GM21381 (cell line): ENCODE results near the gene RPSA.
"Not testable (repeated sequence)": the region's sequence is repeated elsewhere in the genome, so short reads cannot be mapped to it uniquely, and the experiment has no call there.

ENCODE experiments used
- ATAC-seq: cut with Tn5 transposase; IDR thresholded peaks from one replicate; pipeline ENCODE4 v1.9.1; 2021; ENCODE audit warnings: mild to moderate bottlenecking, moderate library complexity; ENCODE audit not compliant: unreplicated experiment

Gene RPSA

DNA sequence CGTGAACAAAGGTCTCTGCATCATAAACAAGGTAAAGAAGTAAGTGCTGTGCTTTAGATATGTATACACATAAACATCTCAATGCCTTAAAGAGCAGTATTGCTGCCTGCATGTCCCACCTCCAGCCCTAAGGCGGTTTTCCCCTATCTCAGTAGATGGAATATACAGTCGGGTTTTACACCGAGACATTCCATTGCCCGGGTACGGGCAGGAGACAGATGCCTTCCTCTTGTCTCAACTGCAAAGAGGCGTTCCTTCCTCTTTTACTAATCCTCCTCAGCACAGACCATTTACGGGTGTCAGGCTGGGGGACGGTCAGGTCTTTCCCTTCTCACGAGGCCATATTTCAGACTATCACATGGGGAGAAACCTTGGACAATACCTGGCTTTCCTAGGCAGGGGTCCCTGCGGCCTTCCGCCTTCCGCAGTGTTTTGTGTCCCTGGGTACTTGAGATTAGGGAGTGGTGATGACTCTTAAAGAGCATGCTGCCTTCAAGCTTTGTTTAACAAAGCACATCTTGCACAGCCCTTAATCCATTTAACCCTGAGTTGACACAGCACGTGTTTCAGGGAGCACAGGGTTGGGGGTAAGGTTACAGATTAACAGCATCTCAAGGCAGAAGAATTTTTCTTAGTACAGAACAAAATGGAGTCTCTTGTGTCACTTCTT lies 12.2 kb downstream of the RPSA start:
- not testable (repeated sequence) for ATAC-seq

GRCh38 chr3:39419742-39420315 lies 13.3 kb downstream of the RPSA start:
- no peak for ATAC-seq

- no peak for ATAC-seq
Measured at GRCh38 chr3:39420543-39420942, 14.0 kb downstream of the RPSA start.

DNA sequence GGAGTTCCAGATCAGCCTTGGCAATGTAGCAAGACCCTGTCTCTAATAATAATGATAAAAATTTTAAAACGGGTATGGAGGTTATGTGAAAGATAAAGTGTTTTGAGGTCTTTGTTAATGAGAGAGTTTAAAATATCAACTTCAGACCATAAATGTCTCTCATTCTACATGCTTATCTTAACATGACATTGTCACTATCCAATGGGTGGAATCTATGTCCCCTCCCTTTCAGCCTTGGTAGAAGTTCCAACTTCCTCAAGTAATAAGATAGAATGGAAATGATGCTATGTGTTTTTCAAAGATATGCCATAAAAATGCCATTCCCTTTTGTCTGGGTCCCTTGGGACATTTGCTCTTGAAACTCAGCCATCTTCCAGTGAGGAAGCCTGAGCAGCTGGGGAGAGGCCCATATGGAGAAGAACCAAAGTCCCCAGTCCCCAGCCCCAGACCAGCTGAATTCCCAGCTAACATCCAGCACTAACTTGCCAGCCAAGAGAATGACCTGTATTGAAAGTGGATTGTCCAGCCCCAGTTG lies 17.0 kb downstream of the RPSA start:
- no peak for ATAC-seq

DNA sequence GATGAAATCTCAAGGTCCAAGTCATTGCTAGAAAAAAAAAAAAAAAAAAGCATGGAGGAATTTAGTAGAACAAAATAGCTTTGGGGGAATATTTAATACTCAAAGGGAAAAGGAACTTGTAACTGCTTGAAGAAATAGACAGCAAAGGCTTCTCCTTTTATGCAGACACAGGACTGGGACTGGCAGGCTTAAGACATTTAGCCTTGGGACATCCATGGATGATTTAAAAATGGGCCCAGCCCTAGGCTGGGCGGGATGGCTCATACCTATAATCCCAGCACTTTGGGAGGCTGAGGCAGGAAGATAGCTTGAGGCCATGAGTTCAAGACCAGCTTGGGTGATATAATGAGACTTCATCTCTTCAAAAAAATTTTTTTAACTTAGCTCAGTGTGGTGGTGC lies 19.8 kb downstream of the RPSA start:
- ATAC-seq = no peak

DNA sequence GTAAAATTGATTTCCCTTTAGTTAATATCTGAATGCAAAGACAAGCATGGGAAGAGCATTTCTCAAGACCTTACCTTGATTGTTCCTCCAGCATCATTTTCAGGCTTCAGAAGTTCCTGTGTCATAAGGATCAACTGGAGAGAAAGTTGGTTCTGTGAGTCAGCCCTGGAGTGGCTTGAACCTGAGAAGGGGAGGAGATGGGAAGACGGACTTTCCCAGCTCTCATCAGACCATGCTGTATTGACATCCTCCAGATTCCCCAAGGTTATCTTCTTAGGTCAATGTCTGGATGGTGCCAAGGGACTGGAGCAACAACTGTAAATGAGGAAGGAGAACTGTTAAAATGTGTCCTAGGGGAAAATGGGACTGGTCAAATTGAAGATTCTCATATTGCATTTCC lies 21.0 kb downstream of the RPSA start:
- ATAC-seq = no peak

DNA sequence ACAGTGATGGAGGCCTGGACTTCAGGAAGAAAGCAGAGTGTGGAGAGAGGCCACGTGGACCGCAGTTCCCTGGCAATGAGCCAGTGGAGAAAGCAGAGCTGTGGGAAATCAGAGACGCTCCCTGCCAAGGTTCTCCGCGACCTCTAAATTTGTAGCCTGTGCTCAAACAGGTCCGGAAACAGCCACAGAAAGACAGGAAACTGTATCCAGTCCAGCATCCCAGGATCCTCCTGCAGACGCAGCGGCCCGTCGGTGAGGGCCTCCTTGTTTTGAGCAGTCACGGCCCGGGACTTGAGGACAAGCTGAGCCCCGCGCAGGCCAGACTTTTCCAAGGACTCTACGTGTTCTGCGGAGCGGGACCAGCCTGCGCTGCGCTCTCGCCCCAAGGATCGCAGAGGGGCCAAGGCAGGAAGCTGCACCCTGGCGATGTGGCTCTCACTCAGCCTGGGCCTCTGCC lies 22.3 kb downstream of the RPSA start:
- ATAC-seq = no peak

DNA sequence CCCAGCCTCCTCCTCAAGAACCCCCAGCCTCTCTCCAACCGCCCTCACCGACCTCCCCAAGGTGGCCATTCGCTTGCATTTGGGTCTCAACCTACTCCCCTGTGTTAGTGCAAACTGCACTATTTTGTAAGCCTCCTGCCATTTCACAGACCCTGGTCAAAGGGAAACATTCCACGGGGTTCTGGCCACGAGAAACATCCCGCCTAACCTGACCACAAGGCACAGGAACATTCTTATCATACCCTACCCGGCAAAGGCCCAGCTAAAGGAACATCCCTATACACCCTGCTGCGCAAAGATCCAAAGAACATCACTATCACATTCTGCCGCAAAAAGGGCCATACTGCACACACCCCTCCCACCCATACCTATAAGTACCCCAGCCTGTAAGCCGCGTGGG lies 22.9 kb downstream of the RPSA start:
- ATAC-seq = no peak

GRCh38 chr3:39432342-39432741 lies 25.8 kb downstream of the RPSA start:
- no peak for ATAC-seq

DNA sequence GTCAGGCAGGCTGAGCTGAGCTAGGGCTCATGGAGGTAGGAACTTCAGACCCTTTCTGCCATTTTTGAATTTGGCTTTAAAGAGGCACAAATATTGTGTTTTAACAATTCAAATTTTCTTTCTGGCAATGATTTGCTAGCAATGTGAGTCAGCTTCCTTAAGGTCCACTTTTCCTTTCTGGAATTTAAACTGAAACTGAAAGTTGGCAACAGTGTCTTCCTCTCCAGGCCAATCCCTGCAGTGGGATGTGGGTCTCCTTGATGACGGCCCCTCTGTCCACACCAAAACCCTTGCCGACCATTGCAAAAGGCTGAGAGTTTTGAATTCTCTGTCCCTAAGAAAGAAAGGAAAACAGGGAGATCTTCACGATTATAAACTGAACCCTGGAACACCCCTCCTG lies 27.1 kb downstream of the RPSA start:
- no peak for ATAC-seq

DNA sequence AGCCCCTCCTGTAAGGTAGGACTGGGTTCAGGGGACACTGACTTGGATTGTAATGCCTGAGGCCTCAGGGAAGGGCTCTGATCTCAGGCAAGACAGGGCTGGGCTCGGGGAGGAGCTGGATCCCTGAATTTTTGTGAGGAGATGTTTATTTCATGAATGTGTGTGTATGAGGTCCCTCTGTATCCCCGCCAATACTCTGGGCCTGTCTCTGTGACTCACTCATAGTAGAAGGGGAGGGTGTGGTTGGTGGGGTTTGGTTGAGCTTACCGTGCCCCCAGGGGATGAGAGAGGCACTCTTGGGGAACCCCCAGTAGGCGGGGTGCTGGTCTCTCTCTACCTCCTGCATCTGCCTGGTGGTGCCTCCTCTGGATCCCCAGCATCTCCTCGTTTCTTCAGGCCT lies 28.1 kb downstream of the RPSA start:
- ATAC-seq = no peak

- no peak for ATAC-seq
Measured at GRCh38 chr3:39435006-39435748, 28.7 kb downstream of the RPSA start.

GRCh38 chr3:39438880-39439279 lies 32.4 kb downstream of the RPSA start:
- no peak for ATAC-seq

DNA sequence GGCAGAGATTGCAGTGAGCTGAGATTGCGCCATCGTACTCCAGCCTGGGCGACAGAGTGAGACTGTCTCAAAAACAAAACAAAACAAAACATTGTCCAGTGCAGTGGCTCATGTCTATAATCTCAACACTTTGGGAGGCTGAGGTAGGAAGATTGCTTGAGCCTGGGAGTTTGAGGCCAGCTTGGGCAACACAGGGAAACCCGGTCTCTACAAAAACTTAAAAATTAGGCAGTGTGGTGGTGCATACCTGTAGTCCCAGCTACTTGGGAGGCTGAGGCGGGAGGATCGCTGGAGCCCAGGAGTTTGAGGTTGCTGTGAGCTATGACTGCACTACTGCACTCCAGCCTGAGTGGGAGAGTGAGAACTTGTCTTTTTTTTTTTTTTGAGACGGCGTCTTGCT lies 33.8 kb downstream of the RPSA start:
- ATAC-seq = no peak

DNA sequence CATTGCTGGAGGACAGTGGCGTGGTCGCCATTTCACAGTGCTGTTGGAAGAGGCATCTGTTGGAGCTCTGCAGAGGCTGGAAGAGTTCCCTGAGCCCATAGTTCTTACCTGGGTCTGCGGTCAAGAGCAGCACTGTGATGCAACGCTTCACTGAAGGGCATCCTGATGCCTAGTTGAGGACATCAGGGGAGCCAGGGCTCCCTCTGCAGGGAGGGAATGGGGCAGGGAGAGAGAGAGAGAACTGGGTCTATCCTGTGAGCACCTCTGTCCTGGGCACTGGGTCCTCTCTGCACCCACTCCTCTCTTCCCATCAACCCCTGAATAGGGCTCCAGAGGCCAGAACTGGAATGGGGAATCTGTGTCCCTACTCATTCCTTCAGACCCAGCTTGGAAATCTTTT lies 37.0 kb downstream of the RPSA start:
- no peak for ATAC-seq

- ATAC-seq = no peak
Measured at GRCh38 chr3:39445927-39446326, 39.4 kb downstream of the RPSA start.

DNA sequence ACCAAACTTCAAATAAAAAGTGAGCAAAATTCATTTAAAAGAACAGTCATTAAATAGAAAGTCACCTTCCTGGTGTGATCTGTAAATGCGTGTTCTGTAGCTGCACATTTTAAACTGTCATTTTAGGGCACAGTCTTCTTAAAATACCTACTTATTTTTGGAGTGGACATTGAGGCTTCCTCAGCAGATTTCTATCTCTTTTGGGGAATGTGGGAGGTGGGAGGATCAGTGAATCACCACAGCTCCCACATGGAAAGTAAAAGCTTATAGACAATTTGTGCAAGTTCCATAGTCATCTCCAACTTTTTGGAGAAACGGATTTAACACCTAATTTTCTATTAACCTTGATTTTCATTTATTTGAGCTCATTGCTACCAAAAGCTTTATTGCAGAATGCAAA lies 39.9 kb downstream of the RPSA start:
- ATAC-seq = no peak

DNA sequence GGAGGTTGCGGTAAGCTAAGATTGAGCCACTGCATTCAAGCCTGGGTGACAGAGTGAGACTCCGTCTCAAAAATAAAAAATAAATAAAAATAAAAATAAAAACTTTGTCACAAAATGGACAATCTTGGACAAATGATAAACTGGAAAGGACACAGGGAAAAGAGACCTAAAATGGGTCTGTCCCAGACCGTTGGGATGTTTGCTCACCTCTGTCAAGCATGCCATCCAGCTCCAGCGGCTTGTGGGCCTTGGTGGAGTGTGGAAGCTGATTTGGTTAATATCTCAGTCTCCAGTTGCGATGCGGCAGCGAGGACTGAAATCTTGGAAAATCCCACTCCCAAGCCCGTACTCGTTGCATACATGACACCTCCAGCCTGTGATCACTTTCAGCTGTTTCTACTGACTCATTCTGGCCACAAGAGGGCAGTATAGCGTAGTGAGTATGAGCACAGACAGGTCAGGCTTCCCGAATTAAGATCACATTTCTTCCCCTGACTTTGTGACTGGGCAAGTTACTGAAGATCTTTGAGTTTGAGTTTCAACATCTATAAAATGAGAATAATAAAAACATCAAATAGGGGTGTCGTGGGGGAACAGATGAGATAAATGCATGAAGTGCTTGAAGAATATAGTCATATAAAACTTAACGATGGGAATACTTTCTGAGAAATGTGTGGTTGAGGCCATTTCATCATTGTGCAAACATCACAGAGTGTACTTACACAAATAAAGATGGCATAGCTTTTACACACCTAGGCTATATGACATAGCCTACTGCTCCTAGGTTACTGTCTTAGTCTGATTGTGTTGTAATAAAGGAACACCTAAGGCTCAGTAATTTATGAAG lies 41.3 kb downstream of the RPSA start:
- peak; percentile 90 for ATAC-seq

DNA sequence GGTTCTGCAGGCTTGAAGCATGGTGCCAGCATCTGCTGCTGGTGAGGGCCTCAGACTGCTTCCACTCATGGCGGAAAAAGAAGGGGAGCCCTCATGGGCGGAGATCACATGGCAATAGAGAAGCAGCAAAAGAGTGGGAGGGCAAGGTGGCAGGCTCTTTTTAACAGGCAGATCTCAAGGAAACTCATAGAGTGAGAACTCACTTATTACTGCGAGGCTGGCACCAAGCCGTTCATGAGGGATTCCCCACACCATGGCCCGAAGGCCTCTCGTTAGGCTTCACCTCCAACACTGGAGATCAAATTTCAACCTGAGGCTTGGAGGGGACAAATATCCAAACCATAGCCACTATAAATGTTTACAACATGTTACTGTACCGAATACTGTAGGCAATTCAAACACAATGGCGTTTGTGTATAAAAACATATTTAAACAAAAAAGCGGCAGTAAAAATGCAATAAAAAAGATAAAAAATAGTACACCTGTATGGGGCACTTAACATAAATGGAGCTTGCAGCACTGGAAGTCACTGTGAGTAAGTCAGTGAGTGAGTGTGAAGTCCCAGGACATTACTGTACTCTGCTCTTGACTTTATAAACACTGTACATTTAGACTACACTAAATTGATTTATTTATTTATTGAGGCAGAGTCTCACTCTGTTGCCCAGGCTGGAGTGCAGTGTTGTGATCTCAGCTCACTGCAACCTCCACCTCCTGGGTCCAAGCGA lies 42.1 kb downstream of the RPSA start:
- ATAC-seq = no peak

DNA sequence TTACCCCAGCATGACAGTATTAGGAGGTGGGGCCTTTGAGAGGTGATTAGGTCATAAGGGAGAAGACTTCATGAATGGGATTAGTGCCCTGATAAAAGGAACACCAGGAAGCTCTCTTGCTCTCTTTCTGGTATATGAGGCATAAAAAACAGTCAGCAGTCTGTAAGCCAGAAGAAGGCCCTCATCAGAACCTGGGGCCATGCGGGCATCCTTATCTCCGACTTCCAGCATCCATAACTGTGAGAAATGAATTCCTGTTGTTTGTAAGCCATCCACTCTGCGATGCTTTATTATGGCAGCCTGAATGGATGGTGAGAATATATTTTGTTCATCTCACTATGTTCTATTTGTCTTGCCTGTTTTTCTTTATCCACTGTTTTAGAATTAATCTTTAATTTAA lies 43.3 kb downstream of the RPSA start:
- no peak for ATAC-seq
